ENCODE data around the gene DBF4B. TPM values are rescaled to one million over a fixed set of nuclear protein-coding genes. Genes with fewer than 3 reads are reported as not detected.

The DBF4B gene
- total RNA-seq, 2 experiments from 2014 or later: 1.5 TPM

DNA sequence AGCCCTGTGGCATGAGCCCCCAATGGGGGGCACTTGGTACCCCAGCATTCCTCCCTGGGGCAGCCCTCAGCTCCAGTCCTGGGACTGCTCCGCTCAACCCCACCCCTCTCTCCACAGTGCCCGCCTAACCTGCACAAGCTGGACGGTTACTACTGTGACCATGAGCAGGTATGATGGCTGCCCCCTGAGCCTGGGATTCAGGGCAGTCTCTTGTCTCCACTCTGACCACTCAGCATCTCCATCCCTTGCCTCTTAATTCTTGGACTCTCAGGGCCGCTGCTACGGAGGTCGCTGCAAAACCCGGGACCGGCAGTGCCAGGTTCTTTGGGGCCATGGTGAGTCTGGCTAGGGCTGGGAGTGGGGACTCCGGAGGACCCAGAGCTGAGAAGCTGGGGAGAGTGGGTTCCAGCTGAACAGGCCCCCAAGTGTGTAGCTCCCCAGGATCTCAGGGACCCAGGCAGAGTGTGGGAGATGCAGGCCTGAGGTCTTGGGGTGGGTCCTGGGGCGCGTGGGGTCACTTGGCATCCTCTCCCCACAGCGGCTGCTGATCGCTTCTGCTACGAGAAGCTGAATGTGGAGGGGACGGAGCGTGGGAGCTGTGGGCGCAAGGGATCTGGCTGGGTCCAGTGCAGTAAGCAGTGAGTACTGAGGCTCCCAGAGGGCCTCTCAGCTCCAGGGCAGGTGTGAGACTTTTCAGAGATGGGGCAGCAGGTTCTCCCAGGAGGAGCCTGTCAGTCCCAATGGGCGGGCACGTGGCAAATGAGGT is 68.3 kb downstream of the DBF4B start:
- DNase-seq (peak in 1 of 14 experiments; percentile 34), ATAC-seq (ENCODE audit: poor library complexity) (no peak)
- Mint-ChIP-seq H3K9me3 (no peaks in the 10 kb centered on the region), H3K4me1 (ENCODE audit: low read depth) (peaks cover 17% of the 10 kb centered on the region), H3K36me3 (ENCODE audit: low read depth) (no peaks in the 10 kb centered on the region), H3K27ac (no peak overlapping the region), H3K27me3 (peaks cover 9% of the 10 kb centered on the region), H3K4me3 (peak overlapping the region; percentile 91)
- intact Hi-C loops (cut with DNase I, micrococcal nuclease): loop anchor here in 1 of 2 experiments (5.0 kb wide), 2 partner anchors 190 to 420 kb away; partner anchors contain the start of gene C1QL1
- Histone ChIP-seq H3K36me3 (ENCODE audit: insufficient read depth, low read length) (no peaks in the 10 kb centered on the region), H3K9me3 (ENCODE audit: control insufficient read depth in 1 of 2, insufficient read depth in 1 of 2, low read length in 2 of 2) (no peaks in the 10 kb centered on the region), H3K4me1 (ENCODE audit: insufficient read depth, low read length) (peaks cover 35% of the 10 kb centered on the region), H3K4me3 (ENCODE audit: low read length) (no peak overlapping the region), H3K27ac (ENCODE audit: low read depth in 1 of 2, low read length in 2 of 2) (no peak overlapping the region), H3K27me3 (ENCODE audit: control insufficient read depth in 1 of 2, insufficient read depth in 2 of 2, low read length in 2 of 2) (peaks cover 0 to 6% of the 10 kb centered on the region in 2 experiments)
- TF ChIP-seq, protein P1, sequence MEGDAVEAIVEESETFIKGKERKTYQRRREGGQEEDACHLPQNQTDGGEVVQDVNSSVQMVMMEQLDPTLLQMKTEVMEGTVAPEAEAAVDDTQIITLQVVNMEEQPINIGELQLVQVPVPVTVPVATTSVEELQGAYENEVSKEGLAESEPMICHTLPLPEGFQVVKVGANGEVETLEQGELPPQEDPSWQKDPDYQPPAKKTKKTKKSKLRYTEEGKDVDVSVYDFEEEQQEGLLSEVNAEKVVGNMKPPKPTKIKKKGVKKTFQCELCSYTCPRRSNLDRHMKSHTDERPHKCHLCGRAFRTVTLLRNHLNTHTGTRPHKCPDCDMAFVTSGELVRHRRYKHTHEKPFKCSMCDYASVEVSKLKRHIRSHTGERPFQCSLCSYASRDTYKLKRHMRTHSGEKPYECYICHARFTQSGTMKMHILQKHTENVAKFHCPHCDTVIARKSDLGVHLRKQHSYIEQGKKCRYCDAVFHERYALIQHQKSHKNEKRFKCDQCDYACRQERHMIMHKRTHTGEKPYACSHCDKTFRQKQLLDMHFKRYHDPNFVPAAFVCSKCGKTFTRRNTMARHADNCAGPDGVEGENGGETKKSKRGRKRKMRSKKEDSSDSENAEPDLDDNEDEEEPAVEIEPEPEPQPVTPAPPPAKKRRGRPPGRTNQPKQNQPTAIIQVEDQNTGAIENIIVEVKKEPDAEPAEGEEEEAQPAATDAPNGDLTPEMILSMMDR (IDR thresholded peaks at IDR 0.05): no peak
- CTCF ChIA-PET: no interaction called here
- POLR2A ChIA-PET: interaction anchor here (0.9 kb wide), 1 partner anchor 123 kb away, joined by 3 read pairs; the partner anchor contains the start of gene EFTUD2

DNA sequence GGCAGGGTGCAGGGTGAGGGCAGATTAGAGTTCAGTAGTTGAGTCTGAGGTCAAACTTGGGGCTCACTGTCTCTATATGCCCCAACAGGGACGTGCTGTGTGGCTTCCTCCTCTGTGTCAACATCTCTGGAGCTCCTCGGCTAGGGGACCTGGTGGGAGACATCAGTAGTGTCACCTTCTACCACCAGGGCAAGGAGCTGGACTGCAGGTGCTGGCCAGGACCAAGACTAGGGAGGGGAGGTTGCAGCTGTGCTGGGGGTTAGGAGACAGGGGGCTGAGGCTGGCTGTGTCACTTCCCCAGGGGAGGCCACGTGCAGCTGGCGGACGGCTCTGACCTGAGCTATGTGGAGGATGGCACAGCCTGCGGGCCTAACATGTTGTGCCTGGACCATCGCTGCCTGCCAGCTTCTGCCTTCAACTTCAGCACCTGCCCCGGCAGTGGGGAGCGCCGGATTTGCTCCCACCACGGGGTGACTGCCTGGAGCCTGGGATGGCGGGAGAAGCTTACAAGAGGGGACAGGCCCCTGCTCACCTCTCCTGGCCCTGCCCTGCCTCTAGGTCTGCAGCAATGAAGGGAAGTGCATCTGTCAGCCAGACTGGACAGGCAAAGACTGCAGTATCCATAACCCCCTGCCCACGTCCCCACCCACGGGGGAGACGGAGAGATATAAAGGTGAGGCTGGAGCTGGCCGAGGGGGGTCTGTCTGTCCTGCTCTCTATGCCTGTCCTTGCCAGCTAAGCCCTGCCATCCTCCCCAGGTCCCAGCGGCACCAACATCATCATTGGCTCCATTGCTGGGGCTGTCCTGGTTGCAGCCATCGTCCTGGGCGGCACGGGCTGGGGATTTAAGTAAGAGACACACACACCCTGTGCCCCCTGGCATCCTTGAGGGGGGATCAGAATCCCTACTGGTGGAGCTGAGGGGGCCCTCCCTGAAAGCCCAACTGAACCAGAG is 69.2 kb downstream of the DBF4B start:
- Histone ChIP-seq H3K4me3 (ENCODE audit: low read length) (no peak overlapping the region), H3K27me3 (ENCODE audit: control insufficient read depth in 1 of 2, insufficient read depth in 2 of 2, low read length in 2 of 2) (peaks cover 0 to 5% of the 10 kb centered on the region in 2 experiments), H3K4me1 (ENCODE audit: insufficient read depth, low read length) (peaks cover 35% of the 10 kb centered on the region), H3K9me3 (ENCODE audit: control insufficient read depth in 1 of 2, insufficient read depth in 1 of 2, low read length in 2 of 2) (no peaks in the 10 kb centered on the region), H3K27ac (ENCODE audit: low read depth in 1 of 2, low read length in 2 of 2) (no peak overlapping the region), H3K36me3 (ENCODE audit: insufficient read depth, low read length) (no peaks in the 10 kb centered on the region)
- POLR2A ChIA-PET: interaction anchor here (0.9 to 1.1 kb wide), 2 partner anchors 85 to 122 kb away, joined by 3 read pairs; partner anchors contain the start of gene EFTUD2
- DNase-seq (peak in 1 of 14 experiments; percentile 39), ATAC-seq (ENCODE audit: poor library complexity) (no peak)
- H3K4me3 Mint-ChIP-seq: peak overlapping the region; percentile 76
- peaks cover 17% of the 10 kb centered on the region for H3K4me1 Mint-ChIP-seq (ENCODE audit: low read depth)
- H3K9me3 Mint-ChIP-seq: no peaks in the 10 kb centered on the region
- H3K27me3 Mint-ChIP-seq: peaks cover 9% of the 10 kb centered on the region
- H3K36me3 Mint-ChIP-seq (ENCODE audit: low read depth): no peaks in the 10 kb centered on the region
- CTCF ChIA-PET: interaction anchor here (1.4 to 2.3 kb wide), 3 partner anchors 21 to 91 kb away, joined by 3 to 13 read pairs (median 7); no protein-coding TSS in a partner anchor
- intact Hi-C loops (cut with DNase I, micrococcal nuclease): loop anchor here in 1 of 2 experiments (5.0 kb wide), 2 partner anchors 190 to 420 kb away; partner anchors contain the start of gene C1QL1
- TF ChIP-seq, protein P1 (IDR thresholded peaks at IDR 0.05): no peak
- no peak overlapping the region for H3K27ac Mint-ChIP-seq

DNA sequence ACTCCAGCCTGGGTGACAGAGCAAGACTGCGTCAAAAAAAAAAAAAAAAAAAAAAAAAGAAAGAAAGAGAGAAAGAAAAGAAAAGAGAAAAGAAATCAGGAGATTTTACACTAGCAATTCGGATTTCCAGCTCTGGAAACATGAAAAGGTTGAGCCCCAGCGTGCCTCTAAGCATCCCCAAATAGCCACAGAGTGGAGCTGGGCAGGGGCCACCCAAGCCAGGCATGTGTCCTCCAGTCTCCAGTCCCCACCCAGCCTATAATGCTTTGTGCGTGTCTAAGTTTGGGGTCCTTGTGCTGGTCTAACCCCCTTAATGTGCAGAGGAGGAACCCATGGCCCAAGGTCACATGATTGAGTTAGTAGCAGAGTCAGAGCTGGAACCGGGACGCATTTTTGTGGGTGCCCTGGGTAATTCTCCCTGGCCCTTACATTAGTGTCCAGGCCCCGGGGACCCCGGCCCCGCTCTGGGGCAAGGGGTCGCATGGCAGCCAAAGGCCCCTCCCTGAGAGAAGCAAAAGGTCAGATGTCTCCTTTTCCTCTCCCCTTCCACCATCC is 70.3 kb downstream of the DBF4B start:
- H3K4me1 ChIP-seq (ENCODE audit: insufficient read depth, low read length): peaks cover 35% of the 10 kb centered on the region
- H3K36me3 ChIP-seq (ENCODE audit: insufficient read depth, low read length): no peaks in the 10 kb centered on the region
- H3K4me1 Mint-ChIP-seq (ENCODE audit: low read depth): peaks cover 17% of the 10 kb centered on the region
- ChIA-PET POLR2A (interaction anchor here (1.1 to 1.3 kb wide), 2 partner anchors 84 to 120 kb away, joined by 3 to 4 read pairs; partner anchors contain the start of gene EFTUD2), CTCF (interaction anchor here (0.6 to 2.3 kb wide), 12 partner anchors 20 to 367 kb away, joined by 3 to 13 read pairs (median 4); no protein-coding TSS in a partner anchor)
- no peak for DNase-seq
- H3K9me3 Mint-ChIP-seq: no peaks in the 10 kb centered on the region
- peaks cover 9% of the 10 kb centered on the region for H3K27me3 Mint-ChIP-seq
- peak overlapping the region; percentile 67 for H3K4me3 Mint-ChIP-seq
- H3K27me3 ChIP-seq (ENCODE audit: control insufficient read depth in 1 of 2, insufficient read depth in 2 of 2, low read length in 2 of 2): peaks cover 0 to 5% of the 10 kb centered on the region in 2 experiments
- ATAC-seq (ENCODE audit: poor library complexity): no peak
- no peak overlapping the region for H3K27ac ChIP-seq (ENCODE audit: low read depth in 1 of 2, low read length in 2 of 2)
- H3K27ac Mint-ChIP-seq: no peak overlapping the region
- no peaks in the 10 kb centered on the region for H3K36me3 Mint-ChIP-seq (ENCODE audit: low read depth)
- TF ChIP-seq, protein P1 (IDR thresholded peaks at IDR 0.05): no peak
- H3K4me3 ChIP-seq (ENCODE audit: low read length): peak overlapping the region; percentile 46
- intact Hi-C loops (cut with DNase I, micrococcal nuclease): loop anchor here (1.0 to 5.0 kb wide), 4 partner anchors 86 to 419 kb away; partner anchors contain the start of gene C1QL1 (in 1 of the 2)
- H3K9me3 ChIP-seq (ENCODE audit: control insufficient read depth in 1 of 2, insufficient read depth in 1 of 2, low read length in 2 of 2): no peaks in the 10 kb centered on the region
